Kidney (tissue), 14 donors: ENCODE measurements around the gene ZDHHC8. TPM values are rescaled to one million over a fixed set of nuclear protein-coding genes. Genes with fewer than 3 reads are reported as not detected.

Experiments used
- DNase-seq, 5 donors: peaks; one replicate each; pipeline ENCODE4 v3.0.0-alpha.2; 2013 to 2020
- FAIRE-seq: peaks from 2 replicates; lab custom pipeline; 2012; peaks lifted over from hg19 to GRCh38; lab: Jason Lieb, UNC
- H3K27ac ChIP-seq, 2 donors: one replicate each; pipeline ENCODE4 v1.7.0; 2013; ENCODE audit warnings: low read depth in 2 of 2, low read length in 2 of 2, inconsistent platforms in 1 of 2
- H3K27me3 ChIP-seq: one replicate; pipeline ENCODE4 v1.7.1; 2013; ENCODE audit warnings: low read length, inconsistent platforms; ENCODE audit not compliant: control insufficient read depth, insufficient read depth
- H3K36me3 ChIP-seq, 3 donors: one replicate each; pipeline versions ENCODE4 v1.7.0 to v1.7.1; 2013; ENCODE audit warnings: low read length in 3 of 3, control low read depth in 1 of 3, inconsistent platforms in 1 of 3; ENCODE audit not compliant: insufficient read depth in 3 of 3, control insufficient read depth in 2 of 3
- H3K4me1 ChIP-seq, 3 donors: one replicate each; pipeline versions ENCODE4 v1.7.0 to v1.7.1; 2013; ENCODE audit warnings: low read length in 3 of 3, inconsistent platforms in 1 of 3, low read depth in 1 of 3; ENCODE audit not compliant: control insufficient read depth in 2 of 3, insufficient read depth in 2 of 3
- H3K4me3 ChIP-seq, 3 donors: one replicate each; pipeline versions ENCODE4 v1.7.0 to v1.8.1; 2013; ENCODE audit warnings: low read length in 3 of 3, control low read depth in 1 of 3, inconsistent platforms in 1 of 3
- H3K9ac ChIP-seq, 3 donors: one replicate each; pipeline versions ENCODE4 v1.7.0 to v1.7.1; 2013; ENCODE audit warnings: low read length in 3 of 3, control low read depth in 1 of 3, inconsistent platforms in 1 of 3
- H3K9me3 ChIP-seq, 3 donors: one replicate each; pipeline versions ENCODE4 v1.7.0 to v1.7.1; 2013; ENCODE audit warnings: low read length in 3 of 3, control low read depth in 1 of 3, inconsistent platforms in 1 of 3; ENCODE audit not compliant: control insufficient read depth in 2 of 3, insufficient read depth in 1 of 3
- CTCF ChIP-seq: IDR thresholded peaks from 3 replicates; pipeline ENCODE4 v1.5.1; 2012; ENCODE audit warnings: mild to moderate bottlenecking, moderate library complexity, borderline replicate concordance; ENCODE audit not compliant: insufficient read depth; ENCODE audit errors: extremely low read depth
- intact Hi-C: fragments of 100-400 bp; cut with DNase I; formaldehyde crosslinking; loops from one replicate; pipeline ENCODE4 v1.11.1; 2022
- polyA plus RNA-seq: library from polyadenylated mRNA; stranded (reverse); fragments of 350-450 nt; fragmentation: Illumina TruSeq; extraction: RNeasy Lipid Tissue Mini Kit (QIAGEN cat#74804); gene quantifications from one replicate; pipeline ENCODE4 v1.2.3, GENCODE V29; 2014; ENCODE audit warnings: low read depth, low replicate concordance; ENCODE audit not compliant: insufficient read depth
- total RNA-seq: library from RNA; stranded (reverse); fragmentation: NEBNext Ultra II Directional; extraction: Animal tissue kit (Norgen Biotek cat#: 25700); gene quantifications from one replicate; pipeline ENCODE4 v1.2.1, GENCODE V29; 2021
- donor health status: control.
- donor health status: control.
- donor health status: control.
- donor health status: control.
- donor health status: control.
- donor health status: DM: yes; HTN: yes; CAD: no.
- donor health status: Normal renal cell carcinoma (clear cell type).

ZDHHC8 gene
- total and polyA plus RNA-seq, 2 donors from 2014 or later, result 18.8 to 57.1 TPM

- DNase-seq, result no peak
- no peak for FAIRE-seq
- Histone ChIP-seq H3K27ac (no peak overlapping the region), H3K9ac (no peak overlapping the region), H3K36me3 (no peaks in the 10 kb centered on the region), H3K27me3 (no peaks in the 10 kb centered on the region), H3K9me3 (no peaks in the 10 kb centered on the region), H3K4me1 (no peaks in the 10 kb centered on the region), H3K4me3 (no peak overlapping the region)
- no peak for TF ChIP-seq CTCF
- intact Hi-C loops, result no loop called here
Measured at GRCh38 chr22:20186183-20186870, 54.7 kb downstream of the ZDHHC8 start.

DNA sequence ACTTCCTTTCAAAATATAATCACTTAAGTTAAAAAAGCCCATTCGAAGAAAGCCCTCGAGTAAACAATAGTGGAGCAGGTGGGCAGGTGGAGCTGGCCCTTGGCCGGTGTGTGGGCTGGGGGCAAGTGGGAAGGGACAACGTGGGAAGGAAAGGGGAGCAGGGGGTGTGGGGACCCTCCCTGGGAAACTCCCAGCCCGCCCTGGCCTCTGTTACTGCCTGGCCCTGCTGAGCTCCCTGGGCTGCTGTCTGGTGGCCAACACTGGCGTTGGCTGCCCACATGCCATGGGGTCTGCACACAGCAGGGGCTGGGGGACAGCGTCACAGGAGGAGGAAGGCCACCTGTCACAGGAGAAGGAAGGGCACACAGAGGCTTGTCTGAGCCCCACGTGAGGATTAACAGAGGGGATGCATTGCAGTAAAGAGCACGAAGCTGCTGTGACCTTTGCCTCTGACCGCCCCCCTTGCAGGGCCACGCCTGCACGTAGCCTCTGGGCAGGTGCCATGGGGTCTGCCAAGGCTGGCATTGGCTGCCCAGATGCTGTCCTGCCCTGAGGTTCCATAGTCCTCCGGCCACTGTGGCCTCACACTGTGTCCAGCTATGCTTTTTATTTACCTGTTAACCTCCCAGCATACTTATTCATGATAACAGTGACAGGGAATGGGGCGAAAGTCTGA lies 55.4 kb downstream of the ZDHHC8 start:
- Histone ChIP-seq H3K4me3 (no peak overlapping the region), H3K27me3 (no peaks in the 10 kb centered on the region), H3K36me3 (no peaks in the 10 kb centered on the region), H3K4me1 (no peaks in the 10 kb centered on the region), H3K9me3 (no peaks in the 10 kb centered on the region), H3K27ac (no peak overlapping the region), H3K9ac (no peak overlapping the region)
- intact Hi-C loops, result no loop called here
- TF ChIP-seq CTCF, result no peak
- FAIRE-seq (no peak), DNase-seq (no peak)

GRCh38 chr22:20187777-20188566 lies 56.4 kb downstream of the ZDHHC8 start:
- Histone ChIP-seq H3K9me3 (no peaks in the 10 kb centered on the region), H3K4me3 (no peak overlapping the region), H3K27ac (no peak overlapping the region), H3K27me3 (no peaks in the 10 kb centered on the region), H3K9ac (no peak overlapping the region), H3K36me3 (no peaks in the 10 kb centered on the region), H3K4me1 (no peaks in the 10 kb centered on the region)
- intact Hi-C loops, result no loop called here
- no peak for FAIRE-seq
- no peak for DNase-seq
- no peak for TF ChIP-seq CTCF
